ENCODE data around the gene MGLL.

The MGLL gene

DNA sequence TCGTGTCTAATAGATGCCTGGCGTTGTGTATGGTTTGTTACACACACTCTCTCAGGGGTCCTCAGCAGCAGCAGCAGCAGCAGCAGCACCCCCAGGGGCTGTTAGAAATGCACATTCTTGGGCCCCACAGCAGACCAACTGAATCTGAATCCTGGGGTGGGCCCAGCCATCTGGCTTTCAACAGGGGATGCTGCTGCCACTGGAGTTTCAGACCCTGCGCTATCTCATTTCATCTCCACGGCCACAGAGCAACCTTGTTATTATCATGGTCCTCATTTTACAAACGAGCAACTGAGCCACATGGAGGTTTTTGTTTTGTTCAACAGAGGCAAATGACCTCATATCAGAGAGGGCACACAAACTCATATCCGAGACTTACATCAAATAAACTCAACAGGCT is 47.7 kb downstream of the MGLL start:
- Histone ChIP-seq H3K4me3 (ENCODE audit: low read length) (no peak overlapping the region), H3K27ac (ENCODE audit: low read length) (no peak overlapping the region), H3K79me2 (ENCODE audit: low read length) (no peaks in the 10 kb centered on the region), H3K27me3 (replicated peaks; ENCODE audit: insufficient read depth, low read length) (no peaks in the 10 kb centered on the region), H3K4me2 (ENCODE audit: low read depth, low read length) (no peak overlapping the region), H3K36me3 (replicated peaks; ENCODE audit: insufficient read depth, low read length) (no peaks in the 10 kb centered on the region), H3K4me1 (ENCODE audit: low read length) (0 out of 2 replicates have a peak, but pooled peaks cover 1% of the 10 kb centered on the region), H4K20me1 (ENCODE audit: insufficient read depth, low read length) (no peaks in the 10 kb centered on the region), H3K9me2 (replicated peaks; ENCODE audit: insufficient read depth, low read length) (no peaks in the 10 kb centered on the region), H2AFZ (ENCODE audit: low read length) (no peak overlapping the region), H3K9me3 (replicated peaks; ENCODE audit: insufficient read depth, low read length) (no peaks in the 10 kb centered on the region), H3K9ac (ENCODE audit: low read length) (no peak overlapping the region), H3F3A (ENCODE audit: insufficient read depth, low read length) (no peaks in the 10 kb centered on the region)
- TF ChIP-seq EZH2 (optimal IDR thresholded peaks at IDR 0.05; ENCODE audit: low read depth, low read length) (no peak), EZH2phosphoT487 (IDR thresholded peaks at IDR 0.05; ENCODE audit: low read length) (no peak)
- TF ChIP-seq, protein P1, sequence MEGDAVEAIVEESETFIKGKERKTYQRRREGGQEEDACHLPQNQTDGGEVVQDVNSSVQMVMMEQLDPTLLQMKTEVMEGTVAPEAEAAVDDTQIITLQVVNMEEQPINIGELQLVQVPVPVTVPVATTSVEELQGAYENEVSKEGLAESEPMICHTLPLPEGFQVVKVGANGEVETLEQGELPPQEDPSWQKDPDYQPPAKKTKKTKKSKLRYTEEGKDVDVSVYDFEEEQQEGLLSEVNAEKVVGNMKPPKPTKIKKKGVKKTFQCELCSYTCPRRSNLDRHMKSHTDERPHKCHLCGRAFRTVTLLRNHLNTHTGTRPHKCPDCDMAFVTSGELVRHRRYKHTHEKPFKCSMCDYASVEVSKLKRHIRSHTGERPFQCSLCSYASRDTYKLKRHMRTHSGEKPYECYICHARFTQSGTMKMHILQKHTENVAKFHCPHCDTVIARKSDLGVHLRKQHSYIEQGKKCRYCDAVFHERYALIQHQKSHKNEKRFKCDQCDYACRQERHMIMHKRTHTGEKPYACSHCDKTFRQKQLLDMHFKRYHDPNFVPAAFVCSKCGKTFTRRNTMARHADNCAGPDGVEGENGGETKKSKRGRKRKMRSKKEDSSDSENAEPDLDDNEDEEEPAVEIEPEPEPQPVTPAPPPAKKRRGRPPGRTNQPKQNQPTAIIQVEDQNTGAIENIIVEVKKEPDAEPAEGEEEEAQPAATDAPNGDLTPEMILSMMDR (IDR thresholded peaks at IDR 0.05; ENCODE audit: low read length) = no peak
- no peak for DNase-seq

DNA sequence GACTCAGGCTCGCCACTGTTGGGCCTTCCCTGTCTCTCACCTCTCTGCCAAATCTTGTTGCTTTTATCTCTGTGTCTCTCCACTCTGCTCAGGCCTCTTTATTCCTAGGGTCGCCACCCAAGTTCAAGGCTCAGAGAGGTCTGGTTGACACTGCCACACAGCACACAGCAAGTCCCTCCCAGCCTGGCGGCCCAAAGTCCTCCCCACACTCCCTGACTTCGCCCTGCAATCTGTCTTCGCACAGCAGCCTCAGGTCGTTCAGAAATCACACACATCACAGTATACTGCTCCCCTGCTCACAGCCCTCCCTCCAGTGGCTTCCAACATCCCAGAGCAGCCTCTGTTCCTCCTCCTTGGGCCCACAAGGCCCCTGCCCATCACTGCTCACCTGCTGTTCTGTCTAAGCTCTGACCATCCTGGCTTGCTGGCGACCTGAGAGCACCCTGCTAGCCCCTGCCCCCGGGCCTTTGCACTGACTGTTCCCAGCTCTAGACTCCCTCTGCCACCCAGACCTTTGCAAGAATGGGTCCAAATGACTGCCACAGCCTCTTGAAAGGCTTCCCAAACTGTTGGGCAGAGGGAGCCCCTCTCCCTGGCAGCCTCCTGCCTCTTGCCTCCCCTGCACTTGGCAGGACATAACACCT is 48.4 kb downstream of the MGLL start:
- Histone ChIP-seq H3K4me1 (ENCODE audit: low read length) (no peaks in the 10 kb centered on the region), H3K9ac (ENCODE audit: low read length) (no peak overlapping the region), H3K79me2 (ENCODE audit: low read length) (no peaks in the 10 kb centered on the region), H3K4me2 (ENCODE audit: low read depth, low read length) (no peak overlapping the region), H3F3A (ENCODE audit: insufficient read depth, low read length) (no peaks in the 10 kb centered on the region), H3K27ac (ENCODE audit: low read length) (no peak overlapping the region), H3K4me3 (ENCODE audit: low read length) (no peak overlapping the region), H3K9me3 (replicated peaks; ENCODE audit: insufficient read depth, low read length) (no peaks in the 10 kb centered on the region), H3K9me2 (replicated peaks; ENCODE audit: insufficient read depth, low read length) (no peaks in the 10 kb centered on the region), H3K27me3 (replicated peaks; ENCODE audit: insufficient read depth, low read length) (no peaks in the 10 kb centered on the region), H3K36me3 (replicated peaks; ENCODE audit: insufficient read depth, low read length) (no peaks in the 10 kb centered on the region), H2AFZ (ENCODE audit: low read length) (no peak overlapping the region), H4K20me1 (ENCODE audit: insufficient read depth, low read length) (no peaks in the 10 kb centered on the region)
- TF ChIP-seq EZH2 (optimal IDR thresholded peaks at IDR 0.05; ENCODE audit: low read depth, low read length) = no peak
- TF ChIP-seq, protein P1 (IDR thresholded peaks at IDR 0.05; ENCODE audit: low read length) = no peak
- no peak for TF ChIP-seq EZH2phosphoT487 (IDR thresholded peaks at IDR 0.05; ENCODE audit: low read length)
- DNase-seq = no peak

DNA sequence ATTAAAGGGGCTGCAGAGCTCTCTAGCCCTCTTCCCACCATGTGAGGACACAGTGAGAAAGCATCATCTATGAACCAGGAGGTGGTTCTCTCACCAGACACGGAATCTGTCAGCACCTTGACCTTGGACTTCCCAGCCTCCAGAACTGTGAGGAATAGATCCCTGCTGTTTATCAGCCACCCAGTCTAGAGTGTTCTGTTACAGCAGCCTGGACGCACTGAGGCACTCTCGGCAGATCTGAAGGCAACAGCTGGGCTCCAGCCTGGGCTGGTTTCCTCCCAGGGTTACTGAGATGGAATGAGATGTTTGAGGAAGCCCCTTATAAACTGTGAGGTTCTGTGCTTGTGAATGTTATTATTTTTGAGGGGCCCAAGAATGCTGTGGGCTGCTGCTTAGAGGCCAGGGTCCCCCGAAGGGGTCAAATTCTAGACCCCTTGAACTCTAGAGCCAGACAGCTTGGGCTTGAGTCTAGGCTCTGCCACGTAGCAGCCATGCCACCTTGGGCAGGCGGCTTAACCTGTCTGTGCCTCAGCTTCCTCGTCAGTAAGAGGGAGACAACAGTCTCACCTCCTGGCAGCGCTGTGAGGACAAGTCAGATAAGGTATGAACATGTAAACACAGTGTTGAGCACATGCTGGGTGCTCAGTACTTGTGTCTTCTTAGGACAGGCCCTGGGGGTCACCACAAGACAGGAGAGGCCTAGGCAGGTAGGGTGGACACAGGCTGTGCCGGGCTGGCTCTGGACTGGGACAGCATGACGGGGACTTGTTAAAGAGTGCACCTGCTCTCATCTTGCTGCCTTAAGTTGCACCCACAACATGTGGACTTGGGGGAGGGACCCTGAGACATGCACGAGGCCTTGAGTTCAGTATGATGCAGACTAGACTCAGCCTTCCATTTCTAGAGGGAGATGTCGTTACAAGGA is 49.2 kb downstream of the MGLL start:
- Histone ChIP-seq H3K9me2 (replicated peaks; ENCODE audit: insufficient read depth, low read length) (no peaks in the 10 kb centered on the region), H4K20me1 (ENCODE audit: insufficient read depth, low read length) (no peaks in the 10 kb centered on the region), H3K4me2 (ENCODE audit: low read depth, low read length) (no peak overlapping the region), H3K9me3 (replicated peaks; ENCODE audit: insufficient read depth, low read length) (no peaks in the 10 kb centered on the region), H3K4me3 (ENCODE audit: low read length) (no peak overlapping the region), H2AFZ (ENCODE audit: low read length) (no peak overlapping the region), H3K36me3 (replicated peaks; ENCODE audit: insufficient read depth, low read length) (no peaks in the 10 kb centered on the region), H3K4me1 (ENCODE audit: low read length) (no peaks in the 10 kb centered on the region), H3K27me3 (replicated peaks; ENCODE audit: insufficient read depth, low read length) (no peaks in the 10 kb centered on the region), H3K79me2 (ENCODE audit: low read length) (no peaks in the 10 kb centered on the region), H3K27ac (ENCODE audit: low read length) (no peak overlapping the region), H3K9ac (ENCODE audit: low read length) (no peak overlapping the region), H3F3A (ENCODE audit: insufficient read depth, low read length) (no peaks in the 10 kb centered on the region)
- TF ChIP-seq, protein P1 (IDR thresholded peaks at IDR 0.05; ENCODE audit: low read length) = no peak
- no peak for TF ChIP-seq EZH2 (optimal IDR thresholded peaks at IDR 0.05; ENCODE audit: low read depth, low read length)
- TF ChIP-seq EZH2phosphoT487 (IDR thresholded peaks at IDR 0.05; ENCODE audit: low read length) = no peak
- no peak for DNase-seq

All from MM.1S (cell line).